ENCODE data around the gene TAF11L13.

DNA sequence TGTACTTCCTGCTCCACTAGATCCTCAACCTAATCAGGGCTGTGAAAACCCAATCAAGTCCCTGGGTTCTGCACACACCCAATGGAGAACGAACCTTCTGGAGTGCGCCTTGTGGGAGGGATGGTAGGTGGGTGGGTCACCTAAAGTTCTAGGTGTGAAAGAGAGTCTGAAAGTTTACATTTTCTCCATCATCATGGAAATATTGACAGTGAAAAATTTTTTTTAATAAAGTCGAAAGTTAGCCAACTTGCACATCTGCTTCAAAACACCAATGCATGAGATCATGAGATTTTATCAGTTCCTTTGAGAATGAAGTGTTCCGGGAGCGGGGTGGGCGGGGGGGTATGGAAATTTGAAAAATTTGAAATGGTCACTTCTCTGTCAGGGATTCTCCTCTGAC, 24.0 kb downstream of the TAF11L13 start:
- TF ChIP-seq CTCF (conservative IDR thresholded peaks at IDR 0.05; ENCODE audit: low read depth, low read length) (no peak), EZH2 (IDR thresholded peaks at IDR 0.05; ENCODE audit: borderline replicate concordance, low read depth, low read length, poor library complexity, severe bottlenecking) (no peak)

Measured in A673 (cell line).